Right lobe of liver (tissue), 4 donors: Measurements from ENCODE around the gene STAP2.

Source experiments
- CTCF ChIP-seq, 4 donors: fragments of 200-600 bp in 3 of 4; fragments of 450-650 bp in 1 of 4; IDR thresholded peaks; one replicate each; pipeline versions ENCODE4 v1.5.1 to v1.8.0; 2016 to 2022; ENCODE audit warnings: antibody characterized with exemption in 4 of 4, mild to moderate bottlenecking in 2 of 4
- POLR2A ChIP-seq: fragments of 450-650 bp; IDR thresholded peaks from one replicate; pipeline ENCODE4 v1.6.1; 2017; ENCODE audit warnings: antibody characterized with exemption, mild to moderate bottlenecking
- donor health status: DM: no; HTN: no; CAD: no.
- donor health status: DM: no; HTN: no; CAD: no.
- donor health status: DM: no; HTN: yes; CAD: no.

- TF ChIP-seq CTCF (IDR thresholded peaks at IDR 0.05) (no peak), POLR2A (no peak)
Measured at GRCh38 chr19:4284974-4285373, 53.7 kb downstream of the STAP2 start.
